Body of pancreas (tissue), 4 donors: Measurements from ENCODE around the gene RNASEH2A. TPM values are rescaled to one million over a fixed set of nuclear protein-coding genes. Genes with fewer than 3 reads are reported as not detected.

Source experiments
- ATAC-seq: fragments of 150-250 bp; one replicate; pipeline ENCODE4 v1.9.1; 2016
- DNase-seq, 4 donors: peaks; one replicate each; pipeline ENCODE4 v3.0.0-alpha.2; 2019
- H3K27ac ChIP-seq, 4 donors: fragments of 200-600 bp; sonication (generic); 1 replicate in 3 of 4; 2 replicates in 1 of 4; pipeline versions ENCODE4 v1.5.1 to v1.6.1; 2016 to 2019; ENCODE audit warnings: mild to moderate bottlenecking in 1 of 4, mixed read lengths in 1 of 4, moderate library complexity in 1 of 4
- H3K27me3 ChIP-seq, 2 donors: fragments of 200-600 bp; sonication (generic); one replicate each; pipeline ENCODE4 v1.6.0; 2016; ENCODE audit warnings: mild to moderate bottlenecking in 1 of 2
- H3K36me3 ChIP-seq, 2 donors: fragments of 200-600 bp; sonication (generic); replicated peaks in 1 of 2; 2 replicates each; pipeline ENCODE4 v1.5.1; 2016; ENCODE audit warnings: low read depth in 2 of 2; ENCODE audit not compliant: insufficient read depth in 1 of 2
- H3K4me1 ChIP-seq: fragments of 200-600 bp; sonication (generic); one replicate; pipeline ENCODE4 v1.6.0; 2016
- H3K4me3 ChIP-seq, 2 donors: fragments of 200-600 bp; sonication (generic); 1 replicate in 1 of 2; 2 replicates in 1 of 2; pipeline ENCODE4 v1.5.1; 2016 to 2019
- H3K9me3 ChIP-seq, 3 donors: fragments of 200-600 bp; sonication (generic); 1 replicate in 2 of 3; 2 replicates in 1 of 3; pipeline ENCODE4 v1.5.1; 2016
- POLR2A ChIP-seq, 3 donors: fragments of 450-650 bp; IDR thresholded peaks; one replicate each; pipeline ENCODE4 v1.6.1; 2016; ENCODE audit warnings: antibody characterized with exemption in 3 of 3, mild to moderate bottlenecking in 2 of 3
- WGBS, 2 donors: methylation state at CpG; one replicate each; pipeline ENCODE4 v1.1.5; 2017; 5-methylcytosine and 5-hydroxymethylcytosine counted together
- intact Hi-C: fragments of 100-400 bp; cut with DNase I; formaldehyde crosslinking; loops from one replicate; pipeline ENCODE4 v1.15.1; 2023
- total RNA-seq, 2 donors: library from RNA; depleted of rRNA; stranded (reverse); fragments of >200 nt; gene quantifications; one replicate each; pipeline ENCODE4 v1.1.0, GENCODE V29; 2016
- TF ChIP-seq, protein P1 (sequence below), 7 experiments: fragments of 450-650 bp in 4 of 7; fragments of 200-600 bp in 3 of 7; sonication (generic) in 3 of 7; IDR thresholded peaks; one replicate each; pipeline ENCODE4 v1.5.1; 2016 to 2019; ENCODE audit warnings: antibody characterized with exemption in 7 of 7

Gene RNASEH2A
- total RNA-seq, 2 donors from 2014 or later, result 1.3 to 6.5 TPM

DNA sequence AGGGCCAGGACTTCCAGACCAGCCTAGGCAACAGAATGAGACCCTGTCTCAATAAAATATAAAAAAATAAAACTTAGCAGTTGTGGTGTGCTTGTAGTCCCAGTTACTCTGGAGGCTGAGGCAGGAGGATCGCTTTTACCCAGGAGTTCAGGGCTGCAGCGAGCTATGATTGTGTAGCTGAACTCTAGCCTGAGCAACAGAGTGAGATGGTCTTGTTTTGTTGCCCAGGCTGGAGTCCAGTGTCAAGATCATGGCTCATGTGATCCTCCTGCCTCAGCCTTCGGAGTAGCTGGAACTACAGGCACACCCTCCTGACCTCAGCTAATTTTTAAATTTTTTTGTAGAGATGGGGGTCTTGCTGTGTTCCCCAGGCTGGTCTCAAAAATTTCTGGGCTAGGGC, 19.4 kb upstream of the RNASEH2A start:
- no peak for DNase-seq
- peaks cover 88% of the 10 kb centered on the region for H3K4me1 ChIP-seq
- ATAC-seq, result no peak
- 79 to 93% methylated on average over 3 of the region's 3 CpGs for WGBS, 2 donors
- no peak overlapping the region for H3K4me3 ChIP-seq
- TF ChIP-seq POLR2A (IDR thresholded peaks at IDR 0.05), result no peak
- TF ChIP-seq, protein P1, sequence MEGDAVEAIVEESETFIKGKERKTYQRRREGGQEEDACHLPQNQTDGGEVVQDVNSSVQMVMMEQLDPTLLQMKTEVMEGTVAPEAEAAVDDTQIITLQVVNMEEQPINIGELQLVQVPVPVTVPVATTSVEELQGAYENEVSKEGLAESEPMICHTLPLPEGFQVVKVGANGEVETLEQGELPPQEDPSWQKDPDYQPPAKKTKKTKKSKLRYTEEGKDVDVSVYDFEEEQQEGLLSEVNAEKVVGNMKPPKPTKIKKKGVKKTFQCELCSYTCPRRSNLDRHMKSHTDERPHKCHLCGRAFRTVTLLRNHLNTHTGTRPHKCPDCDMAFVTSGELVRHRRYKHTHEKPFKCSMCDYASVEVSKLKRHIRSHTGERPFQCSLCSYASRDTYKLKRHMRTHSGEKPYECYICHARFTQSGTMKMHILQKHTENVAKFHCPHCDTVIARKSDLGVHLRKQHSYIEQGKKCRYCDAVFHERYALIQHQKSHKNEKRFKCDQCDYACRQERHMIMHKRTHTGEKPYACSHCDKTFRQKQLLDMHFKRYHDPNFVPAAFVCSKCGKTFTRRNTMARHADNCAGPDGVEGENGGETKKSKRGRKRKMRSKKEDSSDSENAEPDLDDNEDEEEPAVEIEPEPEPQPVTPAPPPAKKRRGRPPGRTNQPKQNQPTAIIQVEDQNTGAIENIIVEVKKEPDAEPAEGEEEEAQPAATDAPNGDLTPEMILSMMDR (IDR thresholded peaks at IDR 0.05), result no peak
- peak overlapping the region; percentile 78 to 100 (median 96) for H3K27ac ChIP-seq
- intact Hi-C loops, result no loop called here
- no peaks in the 10 kb centered on the region for H3K9me3 ChIP-seq
- no peaks in the 10 kb centered on the region for H3K36me3 ChIP-seq
- no peaks in the 10 kb centered on the region for H3K27me3 ChIP-seq

DNA sequence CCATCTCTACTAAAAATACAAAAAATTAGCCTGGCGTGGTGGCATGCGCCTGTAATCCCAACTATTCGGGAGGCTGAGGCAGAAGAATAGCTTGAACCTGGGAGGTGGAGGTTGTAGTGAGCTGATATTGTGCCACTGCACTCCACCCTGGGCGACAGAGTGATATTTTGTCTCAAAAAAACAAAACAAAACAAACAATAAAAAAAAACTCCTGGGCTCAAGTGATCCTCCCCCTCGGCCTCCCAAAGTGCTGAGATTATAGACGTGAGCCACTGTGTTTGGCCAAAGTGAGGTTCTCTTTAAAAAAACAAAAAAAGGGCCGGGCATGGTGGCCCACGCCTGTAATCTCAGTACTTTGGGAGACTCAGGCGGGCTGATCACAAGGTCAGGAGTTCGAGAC, 18.9 kb upstream of the RNASEH2A start:
- Histone ChIP-seq H3K4me1 (peaks cover 83% of the 10 kb centered on the region), H3K27ac (peak overlapping the region; percentile 78 to 100 (median 96)), H3K4me3 (no peak overlapping the region), H3K9me3 (no peaks in the 10 kb centered on the region), H3K36me3 (no peaks in the 10 kb centered on the region), H3K27me3 (no peaks in the 10 kb centered on the region)
- TF ChIP-seq POLR2A (IDR thresholded peaks at IDR 0.05), result no peak
- TF ChIP-seq, protein P1 (IDR thresholded peaks at IDR 0.05), result no peak
- WGBS, 2 donors, result 78 to 80% methylated on average over 10 of the region's 10 CpGs
- intact Hi-C loops, result no loop called here
- ATAC-seq, result no peak
- DNase-seq, result no peak

- no peaks in the 10 kb centered on the region for H3K36me3 ChIP-seq
- intact Hi-C loops, result no loop called here
- peaks cover 75% of the 10 kb centered on the region for H3K4me1 ChIP-seq
- no peak overlapping the region for H3K4me3 ChIP-seq
- no peaks in the 10 kb centered on the region for H3K27me3 ChIP-seq
- 42 to 61% methylated on average over 4 of the region's 4 CpGs for WGBS, 2 donors
- no peak for TF ChIP-seq POLR2A (IDR thresholded peaks at IDR 0.05)
- TF ChIP-seq, protein P1 (IDR thresholded peaks at IDR 0.05), result no peak
- no peaks in the 10 kb centered on the region for H3K9me3 ChIP-seq
- no peak for ATAC-seq
- H3K27ac ChIP-seq, result peak overlapping the region; percentile 94 to 100 (median 98)
- no peak for DNase-seq
Measured at GRCh38 chr19:12788042-12788681, 18.2 kb upstream of the RNASEH2A start.

GRCh38 chr19:12788682-12789097, 17.7 kb upstream of the RNASEH2A start:
- ATAC-seq (no peak), DNase-seq (peak; percentile 80 to 89 (median 88))
- TF ChIP-seq POLR2A (IDR thresholded peaks at IDR 0.05), result no peak
- TF ChIP-seq, protein P1 (IDR thresholded peaks at IDR 0.05), result no peak
- Histone ChIP-seq H3K36me3 (no peaks in the 10 kb centered on the region), H3K27ac (peak overlapping the region; percentile 94 to 100 (median 98)), H3K27me3 (no peaks in the 10 kb centered on the region), H3K4me1 (peaks cover 70% of the 10 kb centered on the region), H3K4me3 (no peak overlapping the region), H3K9me3 (no peaks in the 10 kb centered on the region)
- WGBS, 2 donors, result 1 to 4% methylated on average over 5 to 12 of the region's 12 CpGs
- intact Hi-C loops, result no loop called here
